CD4-positive, alpha-beta T cell treated with Interleukin-17A for 1 hour (primary cell): ENCODE data around the gene CCDC9.

Source experiments
- DNase-seq: peaks from one replicate; pipeline ENCODE4 v3.0.0-alpha.2; 2020

The CCDC9 gene

GRCh38 chr19:47255879-47256692 is at the start of gene CCDC9:
TSS of gene CCDC9 (plus strand) at chr19:47256525. CDS start at chr19:47258401, 1,876 bp downstream.
- peak; percentile 95 for DNase-seq

- no peak for DNase-seq
These were observed 46.8 kb upstream of the CCDC9 start for GRCh38 chr19:47209319-47210179.

- no peak for DNase-seq
These were observed 46.2 kb upstream of the CCDC9 start for GRCh38 chr19:47210180-47210490.

- peak; percentile 88 for DNase-seq
These were observed 45.5 kb upstream of the CCDC9 start for GRCh38 chr19:47210689-47211316.

- no peak for DNase-seq
These were observed 40.7 kb upstream of the CCDC9 start for GRCh38 chr19:47215581-47215980.

GRCh38 chr19:47221080-47221841 is 35.1 kb upstream of the CCDC9 start:
- no peak for DNase-seq

GRCh38 chr19:47221890-47222289 is 34.4 kb upstream of the CCDC9 start:
- no peak for DNase-seq

GRCh38 chr19:47225746-47226425 is 30.4 kb upstream of the CCDC9 start:
- DNase-seq = peak; percentile 92

GRCh38 chr19:47226426-47227351 is 29.6 kb upstream of the CCDC9 start:
- DNase-seq = peak; percentile 83

- peak; percentile 74 for DNase-seq
These were observed 28.8 kb upstream of the CCDC9 start for GRCh38 chr19:47227352-47228167.

GRCh38 chr19:47228168-47228936 is 28.0 kb upstream of the CCDC9 start:
- peak; percentile 62 for DNase-seq

GRCh38 chr19:47228937-47229675 is 27.2 kb upstream of the CCDC9 start:
- DNase-seq = peak; percentile 75

- DNase-seq = no peak
These were observed 26.7 kb upstream of the CCDC9 start for GRCh38 chr19:47229676-47230053.

- DNase-seq = peak; percentile 89
These were observed 26.0 kb upstream of the CCDC9 start for GRCh38 chr19:47230054-47230920.

GRCh38 chr19:47230921-47231214 is 25.5 kb upstream of the CCDC9 start, which contains the start of gene BBC3:
TSS of gene BBC3 (minus strand) at chr19:47231199. CDS start at chr19:47228431, 2,768 bp downstream.
- no peak for DNase-seq

- DNase-seq = peak; percentile 94
These were observed 24.9 kb upstream of the CCDC9 start for GRCh38 chr19:47231215-47232054.
